K562 (cell line): ENCODE data around the gene TMEM132D. TPM values are rescaled to one million over a fixed set of nuclear protein-coding genes. Genes with fewer than 3 reads are reported as not detected.
A peak's percentile ranks its signal among the peaks of the same experiment; 100 is the strongest.

Source experiments
- ATAC-seq: fragments of 200-7000 bp; cut with Tn5 transposase; 3 replicates; pipeline ENCODE4 v1.9.1; 2020; ENCODE audit warnings: moderate library complexity
- BruUV-seq: library from RNA; stranded (reverse); fragments of 400-500 nt; replicated peaks from 2 replicates; lab custom pipeline; 2021; lab: Mats Ljungman, UMichigan
- CTCF ChIA-PET: fragments of 300-600 bp; formaldehyde crosslinking; extraction: SDS; loops from one replicate; lab custom pipeline; 2021; ENCODE audit warnings: low intra/inter-chr PET ratio; lab: Yijun Ruan, JAX
- POLR2A ChIA-PET: fragments of 300-600, 350-650 bp; sonication (Branson Sonifier 250); formaldehyde crosslinking; extraction: SDS; loops from one replicate; lab custom pipeline; 2021; ENCODE audit warnings: antibody characterized with exemption, inconsistent platforms; lab: Yijun Ruan, JAX
- DNase-seq, 4 experiments: peaks; one replicate each; pipeline versions ENCODE4 v3.0.0 to v3.0.0-alpha.2; 2011 to 2018; ENCODE audit warnings: low spot score in 3 of 4, mixed read lengths in 3 of 4; ENCODE audit errors: extremely low read depth in 1 of 4
- FAIRE-seq: peaks from 2 replicates; lab custom pipeline; 2011; peaks lifted over from hg19 to GRCh38; lab: Jason Lieb, UNC
- H2AFZ ChIP-seq: 2 replicates; pipeline ENCODE4 v1.6.0; 2011; ENCODE audit warnings: low read depth, low read length, control low read depth, inconsistent platforms
- H3K27ac ChIP-seq: fragments of 200-600 bp; 3 replicates; pipeline ENCODE4 v1.8.0; 2011; ENCODE audit warnings: low read depth, mild to moderate bottlenecking, control low read depth, inconsistent platforms, low read length, moderate library complexity, mixed read lengths; ENCODE audit errors: extremely low read depth
- H3K27me3 ChIP-seq, 2 experiments: fragments of 300-600 bp in 1 of 2; 2 replicates in 1 of 2; 3 replicates in 1 of 2; pipeline versions ENCODE4 v1.6.0 to v1.8.0; 2011; ENCODE audit warnings: inconsistent platforms in 2 of 2, low read length in 2 of 2, mild to moderate bottlenecking in 1 of 2, mixed read lengths in 1 of 2, moderate library complexity in 1 of 2; ENCODE audit not compliant: control insufficient read depth in 2 of 2, insufficient read depth in 2 of 2
- H3K36me3 ChIP-seq: fragments of 300-600 bp; 3 replicates; pipeline ENCODE4 v1.8.0; 2011; ENCODE audit warnings: mild to moderate bottlenecking, low read length, inconsistent platforms; ENCODE audit not compliant: control insufficient read depth, insufficient read depth
- H3K4me1 ChIP-seq, 2 experiments: fragments of 200-600 bp in 1 of 2; replicated peaks in 1 of 2; 2 replicates in 1 of 2; 3 replicates in 1 of 2; pipeline versions ENCODE4 v1.5.1 to v1.8.0; 2011; ENCODE audit warnings: inconsistent platforms in 2 of 2, low read length in 2 of 2, mild to moderate bottlenecking in 1 of 2, mixed read lengths in 1 of 2, moderate library complexity in 1 of 2; ENCODE audit not compliant: control insufficient read depth in 2 of 2, insufficient read depth in 2 of 2
- H3K4me2 ChIP-seq: 2 replicates; pipeline ENCODE4 v1.6.1; 2011; ENCODE audit warnings: low read length, control low read depth, inconsistent platforms, mixed read lengths; ENCODE audit not compliant: insufficient read depth
- H3K4me3 ChIP-seq: fragments of 200-600 bp; sonication (generic), shearing (Covaris generic); 2 replicates; pipeline ENCODE4 v1.5.1; 2016; ENCODE audit warnings: control low read depth, inconsistent platforms
- H3K79me2 ChIP-seq: fragments of 200-600 bp; 3 replicates; pipeline ENCODE4 v1.8.0; 2011; ENCODE audit warnings: low read length, inconsistent platforms; ENCODE audit not compliant: control insufficient read depth, insufficient read depth
- H3K9ac ChIP-seq, 2 experiments: 2 replicates each; pipeline versions ENCODE4 v1.6.0 to v1.6.1; 2011; ENCODE audit warnings: low read depth in 2 of 2, low read length in 2 of 2, control low read depth in 1 of 2, inconsistent platforms in 1 of 2, mild to moderate bottlenecking in 1 of 2, mixed read lengths in 1 of 2; ENCODE audit not compliant: insufficient read depth in 1 of 2
- H3K9me1 ChIP-seq: one replicate; pipeline ENCODE4 v1.6.0; 2011; ENCODE audit warnings: inconsistent platforms, mild to moderate bottlenecking, low read length, moderate library complexity; ENCODE audit not compliant: control insufficient read depth, insufficient read depth
- H3K9me3 ChIP-seq: replicated peaks from 2 replicates; pipeline ENCODE4 v1.5.1; 2011; ENCODE audit warnings: low read depth, low read length, inconsistent platforms; ENCODE audit not compliant: control insufficient read depth, insufficient read depth
- H4K20me1 ChIP-seq: replicated peaks from 2 replicates; pipeline ENCODE4 v1.6.1; 2011; ENCODE audit warnings: low read length, inconsistent platforms, mixed read lengths; ENCODE audit not compliant: control insufficient read depth, insufficient read depth
- ATF2 ChIP-seq: sonication (generic); formaldehyde crosslinking; IDR thresholded peaks from 2 replicates; pipeline ENCODE4 v1.8.1; 2022; ENCODE audit warnings: missing genetic modification reagents
- MECOM ChIP-seq: fragments of 250-450 bp; sonication (Bioruptor Pico); IDR thresholded peaks from 2 replicates; pipeline ENCODE4 v1.8.0; 2022; ENCODE audit warnings: inconsistent platforms
- NR2C1 ChIP-seq, 2 experiments: fragments of 450-650 bp; IDR thresholded peaks; 2 replicates each; pipeline ENCODE4 v1.6.1; 2017; ENCODE audit warnings: mild to moderate bottlenecking in 2 of 2, antibody characterized with exemption in 1 of 2, inconsistent platforms in 1 of 2, missing compliant biosample characterization in 1 of 2, missing genetic modification characterization in 1 of 2
- SPI1 ChIP-seq: IDR thresholded peaks from 2 replicates; pipeline ENCODE4 v1.6.1; 2011; ENCODE audit warnings: low read depth, low read length, control low read depth, borderline replicate concordance
- TAL1 ChIP-seq: fragments of 450-650 bp; IDR thresholded peaks from 2 replicates; pipeline ENCODE4 v1.6.1; 2016; ENCODE audit warnings: mild to moderate bottlenecking
- WGBS: fragments of 100-300 bp; shearing (Covaris generic); methylation state at CpG from one replicate; pipeline ENCODE4 v1.1.6; 2016; ENCODE audit warnings: low coverage, mixed read lengths; ENCODE audit not compliant: insufficient coverage; ENCODE audit errors: missing lambda C conversion rate; 5-methylcytosine and 5-hydroxymethylcytosine counted together
- in situ Hi-C: fragments of 300-500 bp; cut with MboI; formaldehyde crosslinking; loops from 4 replicates; pipeline ENCODE4 v1.15.0; 2018; ENCODE audit warnings: inconsistent platforms, mixed read lengths
- intact Hi-C: fragments of 100-400 bp; cut with micrococcal nuclease; formaldehyde crosslinking; loops from 2 replicates; pipeline ENCODE4 v1.14.2; 2022
- polyA plus RNA-seq, 8 experiments: library from polyadenylated mRNA; depleted of rRNA in 4 of 8; stranded (reverse) in 5 of 8; unstranded in 3 of 8; fragments of >200 nt; fragmentation: Nextera tagmentation in 2 of 8; fragmentation: Illumina TruSeq in 1 of 8; extraction: Ambion mirVana in 2 of 8; extraction: Trizol in 1 of 8; gene quantifications; 2 replicates each; pipeline versions ENCODE4 v1.2.1 to v1.2.3, GENCODE V29; 2011 to 2014; ENCODE audit warnings: inconsistent platforms in 1 of 8, missing spikeins in 1 of 8
- total RNA-seq, 7 experiments: library from RNA; depleted of rRNA in 6 of 7; stranded (reverse); fragments of >200 nt in 6 of 7; fragmentation: Illumina TruSeq in 2 of 7; extraction: Trizol in 2 of 7; gene quantifications; 2 replicates each; pipeline versions ENCODE4 v1.2.1 to v1.2.3, GENCODE V29; 2011 to 2021; ENCODE audit warnings: low replicate concordance in 1 of 7
- TF ChIP-seq, protein P1 (sequence below): IDR thresholded peaks from 2 replicates; pipeline ENCODE4 v1.6.1; 2014; ENCODE audit warnings: antibody characterized with exemption
- TF ChIP-seq, protein P2 (sequence below): fragments of 250-450 bp; sonication (Bioruptor Pico); IDR thresholded peaks from 2 replicates; pipeline ENCODE4 v1.4.0; 2020; ENCODE audit warnings: mild to moderate bottlenecking, moderate library complexity

Gene TMEM132D
- total and polyA plus RNA-seq, 9 of the 15 experiments (the other 6 are each of a cell fraction or from before 2014, with no cell fraction given) = not detected

- Histone ChIP-seq H3K27ac (no peak overlapping the region), H2AFZ (no peak overlapping the region), H3K4me1 (no peaks in the 10 kb centered on the region), H3K36me3 (no peaks in the 10 kb centered on the region), H3K9me1 (no peaks in the 10 kb centered on the region), H3K27me3 (peaks cover 0 to 10% of the 10 kb centered on the region in 2 experiments; a peak in 3 of 5 replicates), H3K9me3 (no peaks in the 10 kb centered on the region), H3K79me2 (no peaks in the 10 kb centered on the region), H3K4me3 (no peak overlapping the region)
- intact Hi-C loops = no loop called here
- FAIRE-seq = no peak
- WGBS = 2% methylated on average over 16 of the region's 19 CpGs
- BruUV-seq = no TSS peak
- DNase-seq = no peak
- ATAC-seq = no peak
- TF ChIP-seq ATF2 (CRISPR knock-in tag) = no peak
- TF ChIP-seq TAL1 = no peak
- 0 out of 2 replicates have a peak, but pooled peaks have one; percentile 9 for TF ChIP-seq SPI1
- TF ChIP-seq, all 486 proteins: peak for 1
- Histone ChIP-seq H4K20me1 (no peaks in the 10 kb centered on the region), H3K4me2 (no peak overlapping the region), H3K9ac (no peak overlapping the region)
- ChIA-PET CTCF (no interaction called here), POLR2A (no interaction called here)
- in situ Hi-C loops = no loop called here
These were observed 350.7 kb downstream of the TMEM132D start for GRCh38 chr12:129552996-129553750.

- Histone ChIP-seq H3K36me3 (no peaks in the 10 kb centered on the region), H3K79me2 (no peaks in the 10 kb centered on the region), H3K4me2 (no peak overlapping the region), H3K9ac (no peak overlapping the region), H3K4me1 (no peaks in the 10 kb centered on the region), H3K4me3 (no peak overlapping the region), H3K9me1 (no peaks in the 10 kb centered on the region), H4K20me1 (no peaks in the 10 kb centered on the region), H3K27me3 (peaks cover 0 to 10% of the 10 kb centered on the region in 2 experiments; a peak in 3 of 5 replicates), H2AFZ (no peak overlapping the region), H3K27ac (no peak overlapping the region), H3K9me3 (no peaks in the 10 kb centered on the region)
- intact Hi-C loops (no loop called here), in situ Hi-C loops (no loop called here)
- no TSS peak for BruUV-seq
- ChIA-PET CTCF (no interaction called here), POLR2A (no interaction called here)
- TF ChIP-seq, protein P1, sequence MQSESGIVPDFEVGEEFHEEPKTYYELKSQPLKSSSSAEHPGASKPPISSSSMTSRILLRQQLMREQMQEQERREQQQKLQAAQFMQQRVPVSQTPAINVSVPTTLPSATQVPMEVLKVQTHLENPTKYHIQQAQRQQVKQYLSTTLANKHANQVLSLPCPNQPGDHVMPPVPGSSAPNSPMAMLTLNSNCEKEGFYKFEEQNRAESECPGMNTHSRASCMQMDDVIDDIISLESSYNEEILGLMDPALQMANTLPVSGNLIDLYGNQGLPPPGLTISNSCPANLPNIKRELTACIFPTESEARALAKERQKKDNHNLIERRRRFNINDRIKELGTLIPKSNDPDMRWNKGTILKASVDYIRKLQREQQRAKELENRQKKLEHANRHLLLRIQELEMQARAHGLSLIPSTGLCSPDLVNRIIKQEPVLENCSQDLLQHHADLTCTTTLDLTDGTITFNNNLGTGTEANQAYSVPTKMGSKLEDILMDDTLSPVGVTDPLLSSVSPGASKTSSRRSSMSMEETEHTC = no peak
- TF ChIP-seq NR2C1 (IDR thresholded peaks at IDR 0.05) (no peak), NR2C1 (tag; IDR thresholded peaks at IDR 0.05) (no peak), MECOM (CRISPR knock-in tag) (no peak)
- TF ChIP-seq, protein P2, sequence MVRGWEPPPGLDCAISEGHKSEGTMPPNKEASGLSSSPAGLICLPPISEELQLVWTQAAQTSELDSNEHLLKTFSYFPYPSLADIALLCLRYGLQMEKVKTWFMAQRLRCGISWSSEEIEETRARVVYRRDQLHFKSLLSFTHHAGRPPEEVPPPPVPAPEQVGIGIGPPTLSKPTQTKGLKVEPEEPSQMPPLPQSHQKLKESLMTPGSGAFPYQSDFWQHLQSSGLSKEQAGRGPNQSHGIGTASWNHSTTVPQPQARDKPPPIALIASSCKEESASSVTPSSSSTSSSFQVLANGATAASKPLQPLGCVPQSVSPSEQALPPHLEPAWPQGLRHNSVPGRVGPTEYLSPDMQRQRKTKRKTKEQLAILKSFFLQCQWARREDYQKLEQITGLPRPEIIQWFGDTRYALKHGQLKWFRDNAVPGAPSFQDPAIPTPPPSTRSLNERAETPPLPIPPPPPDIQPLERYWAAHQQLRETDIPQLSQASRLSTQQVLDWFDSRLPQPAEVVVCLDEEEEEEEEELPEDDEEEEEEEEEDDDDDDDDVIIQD = no peak
- FAIRE-seq (no peak), DNase-seq (no peak), ATAC-seq (no peak)
- WGBS = 0% methylated on average over 3 of the region's 3 CpGs
These were observed 352.4 kb downstream of the TMEM132D start for GRCh38 chr12:129551441-129551840.
